Measurements from ENCODE around the gene GGA1. TPM values are rescaled to one million over a fixed set of nuclear protein-coding genes. Genes with fewer than 3 reads are reported as not detected.
"Not testable (repeated sequence)": the region's sequence is repeated elsewhere in the genome, so short reads cannot be mapped to it uniquely, and the experiment has no call there.

The GGA1 gene
- total RNA-seq, 1 donor from 2014 or later: 80.2 TPM

DNA sequence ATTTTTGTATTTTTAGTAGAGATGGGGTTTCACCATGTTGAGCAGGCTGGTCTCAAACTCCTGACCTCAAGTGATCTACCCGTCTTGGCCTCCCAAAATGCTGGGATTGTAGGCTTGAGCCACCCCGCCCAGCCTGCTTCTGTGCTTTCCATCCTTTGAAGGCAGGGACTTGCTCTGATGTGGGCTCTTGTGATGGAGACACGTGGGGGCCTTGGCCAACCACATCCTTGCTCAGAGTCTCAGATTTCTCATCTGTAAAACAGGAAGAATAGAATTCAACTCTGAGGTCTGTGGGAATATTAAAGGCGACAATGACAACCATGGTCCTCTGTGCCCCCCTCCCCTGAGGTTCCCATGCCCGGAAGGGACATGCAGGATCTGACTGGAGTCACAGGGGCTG, 3.8 kb upstream of the GGA1 start:
- TF ChIP-seq, protein P1, sequence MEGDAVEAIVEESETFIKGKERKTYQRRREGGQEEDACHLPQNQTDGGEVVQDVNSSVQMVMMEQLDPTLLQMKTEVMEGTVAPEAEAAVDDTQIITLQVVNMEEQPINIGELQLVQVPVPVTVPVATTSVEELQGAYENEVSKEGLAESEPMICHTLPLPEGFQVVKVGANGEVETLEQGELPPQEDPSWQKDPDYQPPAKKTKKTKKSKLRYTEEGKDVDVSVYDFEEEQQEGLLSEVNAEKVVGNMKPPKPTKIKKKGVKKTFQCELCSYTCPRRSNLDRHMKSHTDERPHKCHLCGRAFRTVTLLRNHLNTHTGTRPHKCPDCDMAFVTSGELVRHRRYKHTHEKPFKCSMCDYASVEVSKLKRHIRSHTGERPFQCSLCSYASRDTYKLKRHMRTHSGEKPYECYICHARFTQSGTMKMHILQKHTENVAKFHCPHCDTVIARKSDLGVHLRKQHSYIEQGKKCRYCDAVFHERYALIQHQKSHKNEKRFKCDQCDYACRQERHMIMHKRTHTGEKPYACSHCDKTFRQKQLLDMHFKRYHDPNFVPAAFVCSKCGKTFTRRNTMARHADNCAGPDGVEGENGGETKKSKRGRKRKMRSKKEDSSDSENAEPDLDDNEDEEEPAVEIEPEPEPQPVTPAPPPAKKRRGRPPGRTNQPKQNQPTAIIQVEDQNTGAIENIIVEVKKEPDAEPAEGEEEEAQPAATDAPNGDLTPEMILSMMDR (conservative IDR thresholded peaks at IDR 0.05): no peak
- no peaks in the 10 kb centered on the region for H3K27me3 Mint-ChIP-seq
- H3K4me3 Mint-ChIP-seq: no peak overlapping the region
- no peaks in the 10 kb centered on the region for H3K36me3 Mint-ChIP-seq
- peaks cover 35% of the 10 kb centered on the region for H3K4me1 Mint-ChIP-seq (ENCODE audit: unreplicated experiment)
- H3K27ac Mint-ChIP-seq: no peak overlapping the region
- no peak for DNase-seq (ENCODE audit: extremely low spot score, unreplicated experiment)
- H3K9me3 Mint-ChIP-seq: no peaks in the 10 kb centered on the region

DNA sequence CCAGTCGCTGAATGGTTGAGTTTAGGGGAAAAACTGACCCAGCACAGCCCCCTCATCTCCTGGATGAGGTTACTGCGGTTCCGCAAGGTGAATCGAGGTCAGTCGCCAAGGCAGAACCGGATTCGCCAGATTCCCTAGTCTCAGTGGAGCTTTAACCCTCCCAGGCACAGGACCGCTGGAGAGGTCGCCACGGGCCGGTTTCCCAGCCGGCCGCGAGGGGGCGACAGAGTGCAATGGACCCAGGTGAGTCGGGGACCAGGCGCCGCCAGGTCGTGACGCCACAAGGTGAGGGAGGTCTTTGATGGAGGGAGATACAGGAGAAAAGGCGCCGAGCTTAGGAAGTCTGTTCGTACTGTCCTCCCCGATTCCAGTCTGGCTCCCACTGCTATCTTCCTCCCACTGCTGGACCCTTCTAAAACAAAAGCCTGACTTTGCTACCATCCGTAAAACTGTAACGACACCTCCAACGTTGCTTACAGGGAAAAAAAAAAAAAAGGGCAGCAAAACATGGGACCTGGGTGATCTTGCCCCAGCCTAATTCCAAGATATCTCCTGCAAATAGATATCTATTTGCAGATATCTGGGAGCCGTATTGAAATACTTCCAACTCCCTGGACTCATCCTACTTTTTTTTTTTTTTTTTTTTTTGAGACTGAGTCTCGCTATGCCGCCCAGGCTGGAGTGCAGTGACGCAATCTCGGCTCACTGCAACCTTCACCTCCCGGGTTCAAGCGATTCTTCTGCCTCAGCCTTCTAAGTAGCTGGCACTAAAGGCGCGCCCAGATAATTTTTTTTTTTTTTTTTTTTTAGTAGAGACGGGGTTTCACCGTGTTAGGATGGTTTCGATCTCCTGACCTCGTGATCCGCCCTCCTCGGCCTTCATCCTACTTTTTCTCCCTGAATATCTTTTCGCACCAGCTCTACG, 1.4 kb upstream of the GGA1 start:
- H3K4me1 Mint-ChIP-seq (ENCODE audit: unreplicated experiment): peaks cover 24% of the 10 kb centered on the region
- TF ChIP-seq, protein P1 (conservative IDR thresholded peaks at IDR 0.05): peak; percentile 100
- no peaks in the 10 kb centered on the region for H3K9me3 Mint-ChIP-seq
- H3K27ac Mint-ChIP-seq: peak overlapping the region; percentile 99
- no peaks in the 10 kb centered on the region for H3K27me3 Mint-ChIP-seq
- H3K4me3 Mint-ChIP-seq: peak overlapping the region; percentile 93
- H3K36me3 Mint-ChIP-seq: no peaks in the 10 kb centered on the region
- DNase-seq (ENCODE audit: extremely low spot score, unreplicated experiment): peak; percentile 94

DNA sequence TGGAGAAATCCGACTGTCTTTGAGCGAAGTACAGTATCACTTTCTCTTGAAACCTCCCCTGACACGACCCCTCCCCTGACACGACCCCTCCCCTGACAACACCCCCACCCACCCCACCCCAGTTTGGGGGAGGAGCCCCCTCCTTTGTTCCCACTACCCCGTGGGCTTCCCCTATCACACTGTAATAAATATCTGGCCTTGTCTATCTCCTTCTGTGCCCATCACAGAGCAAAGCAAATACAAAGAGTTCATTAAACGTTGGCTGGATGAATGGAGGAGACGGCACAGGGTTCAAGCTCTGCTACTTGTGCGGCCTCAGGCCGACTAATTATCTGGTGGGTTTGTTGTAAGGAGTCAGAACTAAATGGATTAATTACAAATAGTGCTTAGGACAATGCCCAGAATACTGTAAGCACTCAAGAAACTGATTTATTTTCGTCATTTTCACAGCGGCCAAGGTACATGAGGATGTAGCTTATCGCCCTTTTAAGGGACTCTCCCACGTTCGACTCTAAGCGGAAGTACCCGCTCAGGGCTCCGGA, 628 bp upstream of the GGA1 start:
- Mint-ChIP-seq H3K36me3 (no peaks in the 10 kb centered on the region), H3K4me1 (ENCODE audit: unreplicated experiment) (peaks cover 18% of the 10 kb centered on the region), H3K9me3 (no peaks in the 10 kb centered on the region), H3K27me3 (no peaks in the 10 kb centered on the region), H3K4me3 (peak overlapping the region; percentile 93), H3K27ac (peak overlapping the region; percentile 99)
- TF ChIP-seq, protein P1 (conservative IDR thresholded peaks at IDR 0.05): no peak
- DNase-seq (ENCODE audit: extremely low spot score, unreplicated experiment): no peak

DNA sequence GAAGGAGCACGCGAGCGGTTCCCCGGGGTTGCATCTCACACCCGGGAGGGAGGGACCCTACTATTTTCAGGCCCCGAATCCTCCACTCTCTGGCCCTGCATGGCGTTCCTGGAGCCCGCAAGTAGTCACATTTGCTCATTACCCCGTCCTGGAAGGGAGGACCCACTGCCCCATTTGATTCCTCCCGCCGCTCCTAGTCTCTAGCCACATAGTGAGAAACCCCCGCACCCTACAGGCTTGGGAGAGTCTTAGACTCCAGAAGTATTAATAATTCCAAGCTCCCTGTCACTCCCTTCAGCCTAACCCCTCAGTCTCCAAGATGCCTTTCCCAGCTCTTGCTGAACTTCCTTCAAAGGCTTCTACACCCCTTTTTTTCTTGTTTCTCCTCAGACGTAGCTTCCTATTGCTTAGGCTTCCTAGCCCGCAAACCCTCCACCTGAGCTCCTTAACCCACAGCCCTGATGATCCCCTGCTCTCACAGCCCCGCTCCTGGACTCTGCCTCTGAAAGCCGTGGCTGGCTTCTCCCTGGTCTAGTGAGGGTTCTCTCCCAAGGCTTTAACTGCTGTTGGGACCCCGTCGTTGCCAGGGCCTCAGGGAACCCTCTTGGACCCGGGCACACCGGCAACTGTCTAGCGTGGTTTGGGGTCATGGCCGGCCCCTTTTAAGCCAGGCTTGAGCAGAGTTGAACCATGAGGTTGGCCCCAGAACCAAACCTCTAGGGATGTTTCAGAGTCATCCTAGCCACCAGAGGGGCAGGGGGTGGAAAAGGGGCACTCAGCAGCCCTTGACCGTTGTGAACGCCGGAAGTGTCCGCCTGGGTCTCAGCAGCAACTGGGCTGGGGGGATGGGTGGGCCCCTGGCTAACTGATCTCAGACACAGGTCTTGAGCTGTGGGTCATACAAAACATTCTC, 862 bp downstream of the GGA1 start:
- peak overlapping the region; percentile 95 for H3K27ac Mint-ChIP-seq
- TF ChIP-seq, protein P1 (conservative IDR thresholded peaks at IDR 0.05): no peak
- no peaks in the 10 kb centered on the region for H3K9me3 Mint-ChIP-seq

DNA sequence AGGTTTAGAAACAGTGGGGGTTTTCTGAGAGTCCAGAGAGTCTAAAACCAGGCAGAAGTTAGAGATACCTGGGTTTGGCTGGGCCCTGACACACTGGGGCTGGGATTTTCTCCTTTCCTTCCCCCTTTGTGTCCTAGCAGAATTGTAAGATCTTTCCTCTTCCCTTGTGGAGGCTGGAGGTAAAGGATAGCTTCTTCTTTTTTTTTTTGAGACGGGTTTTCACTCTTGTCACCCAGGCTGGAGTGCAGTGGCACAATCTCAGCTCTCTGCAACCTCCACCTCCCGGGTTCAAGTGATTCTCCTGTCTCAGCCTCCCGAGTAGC, 1.5 kb downstream of the GGA1 start:
- DNase-seq (ENCODE audit: extremely low spot score, unreplicated experiment); H3K9me3 Mint-ChIP-seq; H3K27ac Mint-ChIP-seq; H3K27me3 Mint-ChIP-seq; H3K36me3 Mint-ChIP-seq: not testable (repeated sequence)
- H3K4me1 Mint-ChIP-seq (ENCODE audit: unreplicated experiment): peaks cover 18% of the 10 kb centered on the region
- peak overlapping the region; percentile 98 for H3K4me3 Mint-ChIP-seq

More for the DNA sequence above, 862 bp downstream of the GGA1 start:
- Mint-ChIP-seq H3K27me3 (no peaks in the 10 kb centered on the region), H3K4me1 (ENCODE audit: unreplicated experiment) (peaks cover 18% of the 10 kb centered on the region), H3K36me3 (no peaks in the 10 kb centered on the region), H3K4me3 (peak overlapping the region; percentile 98)
- no peak for DNase-seq (ENCODE audit: extremely low spot score, unreplicated experiment)
